ENCODE results near the gene MPP2.
A peak's percentile ranks its signal among the peaks of the same experiment; 100 is the strongest.

Gene MPP2

DNA sequence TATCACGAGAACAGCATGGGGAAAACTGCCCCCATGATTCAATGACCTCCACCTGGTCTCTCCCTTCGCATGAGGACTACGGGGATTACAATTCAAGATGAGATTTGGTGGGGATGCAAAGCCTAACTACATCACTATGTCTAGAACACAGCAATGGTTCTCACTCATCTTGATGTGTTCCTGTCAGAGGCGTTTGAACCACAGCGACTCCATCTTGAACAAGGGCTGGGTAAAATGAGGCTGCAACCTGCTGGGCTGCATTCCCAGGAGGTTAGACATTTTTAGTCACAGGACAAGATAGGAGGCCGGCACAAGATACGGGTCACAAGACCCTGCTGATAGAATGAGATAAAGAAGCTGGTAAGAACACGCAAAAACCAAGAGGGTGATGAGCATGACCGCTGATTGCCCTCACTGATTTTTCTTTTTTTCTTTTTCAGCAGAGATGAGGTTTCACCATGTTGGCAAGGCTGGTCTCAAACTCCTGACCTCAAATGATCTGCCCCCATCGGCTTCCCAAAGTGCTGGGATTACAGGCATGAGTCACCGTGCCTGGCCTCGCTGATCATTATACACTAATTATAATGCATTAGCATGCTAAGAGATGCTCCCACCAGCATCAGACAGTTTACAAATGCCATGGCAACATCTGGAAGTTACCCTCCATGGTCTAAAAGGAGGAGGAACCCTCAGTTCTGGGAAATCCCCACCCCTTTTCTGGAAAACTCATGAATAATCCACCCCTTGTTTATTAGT, 37.9 kb upstream of the MPP2 start:
- H3K27ac ChIP-seq (ENCODE audit: low read depth, low read length): no peak overlapping the region
- H2AFZ ChIP-seq (ENCODE audit: low read depth, low read length, severe bottlenecking): no peak overlapping the region
- TF ChIP-seq, protein P1, sequence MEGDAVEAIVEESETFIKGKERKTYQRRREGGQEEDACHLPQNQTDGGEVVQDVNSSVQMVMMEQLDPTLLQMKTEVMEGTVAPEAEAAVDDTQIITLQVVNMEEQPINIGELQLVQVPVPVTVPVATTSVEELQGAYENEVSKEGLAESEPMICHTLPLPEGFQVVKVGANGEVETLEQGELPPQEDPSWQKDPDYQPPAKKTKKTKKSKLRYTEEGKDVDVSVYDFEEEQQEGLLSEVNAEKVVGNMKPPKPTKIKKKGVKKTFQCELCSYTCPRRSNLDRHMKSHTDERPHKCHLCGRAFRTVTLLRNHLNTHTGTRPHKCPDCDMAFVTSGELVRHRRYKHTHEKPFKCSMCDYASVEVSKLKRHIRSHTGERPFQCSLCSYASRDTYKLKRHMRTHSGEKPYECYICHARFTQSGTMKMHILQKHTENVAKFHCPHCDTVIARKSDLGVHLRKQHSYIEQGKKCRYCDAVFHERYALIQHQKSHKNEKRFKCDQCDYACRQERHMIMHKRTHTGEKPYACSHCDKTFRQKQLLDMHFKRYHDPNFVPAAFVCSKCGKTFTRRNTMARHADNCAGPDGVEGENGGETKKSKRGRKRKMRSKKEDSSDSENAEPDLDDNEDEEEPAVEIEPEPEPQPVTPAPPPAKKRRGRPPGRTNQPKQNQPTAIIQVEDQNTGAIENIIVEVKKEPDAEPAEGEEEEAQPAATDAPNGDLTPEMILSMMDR (IDR thresholded peaks at IDR 0.05; ENCODE audit: insufficient read depth, low read length, poor library complexity, severe bottlenecking): no peak
- TF ChIP-seq EZH2phosphoT487 (conservative IDR thresholded peaks at IDR 0.05; ENCODE audit: low read length): no peak
- no peak overlapping the region for H3K4me2 ChIP-seq (ENCODE audit: low read depth, low read length, poor library complexity, severe bottlenecking)
- no peak overlapping the region for H3K4me3 ChIP-seq (ENCODE audit: insufficient read depth, low read length, poor library complexity, severe bottlenecking)
- no peaks in the 10 kb centered on the region for H3K9me2 ChIP-seq (replicated peaks; ENCODE audit: insufficient read depth, low read length)
- no peaks in the 10 kb centered on the region for H3K36me3 ChIP-seq (ENCODE audit: low read length)
- H3K27me3 ChIP-seq (ENCODE audit: low read length): no peaks in the 10 kb centered on the region
- no peak overlapping the region for H3K9ac ChIP-seq (ENCODE audit: low read length)
- no peaks in the 10 kb centered on the region for H4K20me1 ChIP-seq (ENCODE audit: low read depth, low read length)
- H3K79me2 ChIP-seq (ENCODE audit: insufficient read depth, low read length): no peaks in the 10 kb centered on the region
- H3F3A ChIP-seq (ENCODE audit: insufficient read depth): no peaks in the 10 kb centered on the region
- H3K9me3 ChIP-seq (ENCODE audit: insufficient read depth, low read length): no peaks in the 10 kb centered on the region

- H3K79me2 ChIP-seq (ENCODE audit: insufficient read depth, low read length): no peaks in the 10 kb centered on the region
- no peaks in the 10 kb centered on the region for H3K9me2 ChIP-seq (replicated peaks; ENCODE audit: insufficient read depth, low read length)
- H3K27ac ChIP-seq (ENCODE audit: low read depth, low read length): no peak within 1 kb of the TSS
- H3K4me3 ChIP-seq (ENCODE audit: insufficient read depth, low read length, poor library complexity, severe bottlenecking): no peak within 1 kb of the TSS
- H2AFZ ChIP-seq (ENCODE audit: low read depth, low read length, severe bottlenecking): no peak within 1 kb of the TSS
- H3K9ac ChIP-seq (ENCODE audit: low read length): no peak within 1 kb of the TSS
- no peaks in the 10 kb centered on the region for H3K27me3 ChIP-seq (ENCODE audit: low read length)
- H3K36me3 ChIP-seq (ENCODE audit: low read length): no peaks in the 10 kb centered on the region
- no peak within 1 kb of the TSS for H3K4me2 ChIP-seq (ENCODE audit: low read depth, low read length, poor library complexity, severe bottlenecking)
- H4K20me1 ChIP-seq (ENCODE audit: low read depth, low read length): no peaks in the 10 kb centered on the region
- no peaks in the 10 kb centered on the region for H3K9me3 ChIP-seq (ENCODE audit: insufficient read depth, low read length)
- H3F3A ChIP-seq (ENCODE audit: insufficient read depth): no peaks in the 10 kb centered on the region
- no peak for TF ChIP-seq EZH2phosphoT487 (conservative IDR thresholded peaks at IDR 0.05; ENCODE audit: low read length)
- TF ChIP-seq, protein P1 (IDR thresholded peaks at IDR 0.05; ENCODE audit: insufficient read depth, low read length, poor library complexity, severe bottlenecking): no peak
Measured at GRCh38 chr17:43942051-43942685, 34.8 kb upstream of the MPP2 start, which contains the start of gene PPY. TSS of gene PPY (minus strand) at chr17:43942476. CDS start at chr17:43941654, 822 bp downstream.

GRCh38 chr17:43940630-43941029, 33.3 kb upstream of the MPP2 start:
- H3K9ac ChIP-seq (ENCODE audit: low read length): no peak overlapping the region

More at GRCh38 chr17:43940630-43941029, 33.3 kb upstream of the MPP2 start:
- Histone ChIP-seq H3K36me3 (ENCODE audit: low read length) (no peaks in the 10 kb centered on the region), H3F3A (ENCODE audit: insufficient read depth) (no peaks in the 10 kb centered on the region), H3K9me3 (ENCODE audit: insufficient read depth, low read length) (no peaks in the 10 kb centered on the region), H3K4me3 (ENCODE audit: insufficient read depth, low read length, poor library complexity, severe bottlenecking) (no peak overlapping the region), H3K9me2 (replicated peaks; ENCODE audit: insufficient read depth, low read length) (no peaks in the 10 kb centered on the region), H2AFZ (ENCODE audit: low read depth, low read length, severe bottlenecking) (no peak overlapping the region), H3K4me2 (ENCODE audit: low read depth, low read length, poor library complexity, severe bottlenecking) (no peak overlapping the region), H3K79me2 (ENCODE audit: insufficient read depth, low read length) (no peaks in the 10 kb centered on the region), H4K20me1 (ENCODE audit: low read depth, low read length) (no peaks in the 10 kb centered on the region), H3K27ac (ENCODE audit: low read depth, low read length) (no peak overlapping the region), H3K27me3 (ENCODE audit: low read length) (no peaks in the 10 kb centered on the region)
- TF ChIP-seq EZH2phosphoT487 (conservative IDR thresholded peaks at IDR 0.05; ENCODE audit: low read length): no peak
- TF ChIP-seq, protein P1 (IDR thresholded peaks at IDR 0.05; ENCODE audit: insufficient read depth, low read length, poor library complexity, severe bottlenecking): peak; percentile 33
